ENCODE data around the gene DUSP15.

GRCh38 chr20:31879143-31879987, 9.0 kb upstream of the DUSP15 start:
- peak in 1 of 6 experiments; percentile 4 for TF ChIP-seq CTCF (IDR thresholded peaks at IDR 0.05)
- TF ChIP-seq POLR2A (IDR thresholded peaks at IDR 0.05) = no peak

Measured in Peyer's patch (tissue), 4 donors.